GM10248 (cell line): Measurements from ENCODE around the gene LMO1.

Experiments
- CTCF ChIA-PET: fragments of 300-600 bp; sonication (Branson Sonifier 250); formaldehyde crosslinking; extraction: SDS; loops from one replicate; lab custom pipeline; 2021; ENCODE audit warnings: antibody characterized with exemption; lab: Yijun Ruan, JAX
- POLR2A ChIA-PET: fragments of 350-650 bp; sonication (Branson Sonifier 250); formaldehyde crosslinking; extraction: SDS; loops from one replicate; lab custom pipeline; 2020; ENCODE audit warnings: antibody characterized with exemption; lab: Yijun Ruan, JAX
- DNase-seq: peaks from one replicate; pipeline ENCODE4 v3.0.0; 2012; ENCODE audit errors: extremely low spot score
- CTCF ChIP-seq: IDR thresholded peaks from 2 replicates; pipeline ENCODE4 v1.5.1; 2012; ENCODE audit warnings: mild to moderate bottlenecking, low read depth; ENCODE audit errors: extremely low read depth, missing control alignments, control extremely low read depth

Gene LMO1

DNA sequence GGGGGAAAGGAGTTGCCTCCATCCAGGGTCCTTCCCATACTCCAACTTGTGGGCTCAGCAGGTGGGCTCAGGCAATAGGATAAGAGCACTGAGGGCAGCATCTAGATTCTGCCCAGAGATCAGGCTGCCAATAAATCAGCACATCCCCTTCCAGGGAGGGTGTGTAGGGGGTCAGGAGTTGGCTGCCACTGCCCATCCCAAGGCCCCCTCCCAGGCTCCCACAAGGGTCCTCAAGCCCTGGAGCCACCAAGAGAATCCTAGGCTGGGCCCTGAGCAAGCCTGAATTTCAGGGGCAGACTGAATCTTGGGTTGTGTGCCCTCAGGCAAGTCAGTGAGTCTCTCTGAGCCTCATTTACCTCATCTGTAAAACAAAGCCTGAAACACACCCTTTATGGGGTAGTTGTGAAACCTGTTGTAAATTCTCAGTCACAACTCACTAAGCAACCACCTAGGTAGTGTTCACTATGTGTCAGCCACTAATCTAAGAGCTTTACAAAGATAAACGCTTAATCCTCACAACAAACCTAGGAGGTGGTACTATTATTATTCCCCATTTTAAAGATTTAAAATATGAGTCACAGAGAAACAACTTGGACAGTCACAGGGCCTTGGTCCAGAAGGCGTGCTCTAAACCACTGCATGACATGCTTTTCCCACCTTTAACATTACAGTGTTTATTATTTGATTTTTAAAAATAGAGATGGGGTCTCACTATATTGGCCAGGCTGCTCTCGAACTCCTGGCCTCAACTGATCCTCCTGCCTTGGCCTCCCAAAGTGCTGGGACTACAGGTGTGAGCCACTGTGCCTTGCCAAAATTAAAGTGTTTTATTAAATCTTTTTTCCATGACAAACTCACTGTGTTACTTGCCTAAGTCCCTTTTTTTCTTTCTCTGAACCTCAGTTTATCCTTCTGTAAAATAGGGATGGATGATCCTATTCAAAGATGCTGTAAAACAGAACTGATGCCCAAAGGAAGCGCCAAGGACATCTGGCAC, 36.2 kb downstream of the LMO1 start:
- DNase-seq: no peak
- CTCF ChIA-PET: interaction anchor here (1.5 to 5.4 kb wide), 7 partner anchors 7 to 340 kb away, joined by 3 to 38 read pairs (median 9); partner anchors contain the start of gene LMO1
- POLR2A ChIA-PET: no interaction called here
- no peak for TF ChIP-seq CTCF

- DNase-seq: peak; percentile 88
- CTCF ChIA-PET: interaction anchor here (1.2 to 5.4 kb wide), 4 partner anchors 35 to 342 kb away, joined by 3 to 38 read pairs (median 18); partner anchors contain the start of gene LMO1
- POLR2A ChIA-PET: no interaction called here
- peak; percentile 83 for TF ChIP-seq CTCF
Observed at GRCh38 chr11:8225589-8226036, 38.1 kb downstream of the LMO1 start.

DNA sequence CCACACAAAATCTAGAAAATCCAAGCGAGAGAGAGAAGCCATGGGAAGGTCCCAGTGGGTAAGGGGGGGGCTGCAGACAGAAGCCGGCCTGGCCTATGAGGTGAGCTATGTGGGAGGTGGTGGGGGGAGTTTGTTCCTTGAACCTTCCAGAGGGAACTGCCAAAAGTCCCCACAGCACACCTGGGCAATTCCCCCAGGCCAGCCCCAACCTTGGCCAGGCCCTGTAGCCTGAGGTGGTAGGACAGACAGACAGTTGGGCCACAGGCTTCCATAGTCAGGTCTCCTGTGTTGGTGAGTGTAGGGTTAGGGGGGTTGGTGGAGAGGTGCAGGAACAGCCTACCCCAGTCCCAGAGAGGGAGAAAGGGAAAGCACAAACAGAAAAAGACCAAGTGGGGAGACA, 39.0 kb downstream of the LMO1 start:
- no peak for TF ChIP-seq CTCF
- ChIA-PET POLR2A (no interaction called here), CTCF (interaction anchor here (1.1 to 6.1 kb wide), 5 partner anchors 10 to 342 kb away, joined by 3 to 69 read pairs (median 6); partner anchors contain the start of gene LMO1)
- DNase-seq: no peak

DNA sequence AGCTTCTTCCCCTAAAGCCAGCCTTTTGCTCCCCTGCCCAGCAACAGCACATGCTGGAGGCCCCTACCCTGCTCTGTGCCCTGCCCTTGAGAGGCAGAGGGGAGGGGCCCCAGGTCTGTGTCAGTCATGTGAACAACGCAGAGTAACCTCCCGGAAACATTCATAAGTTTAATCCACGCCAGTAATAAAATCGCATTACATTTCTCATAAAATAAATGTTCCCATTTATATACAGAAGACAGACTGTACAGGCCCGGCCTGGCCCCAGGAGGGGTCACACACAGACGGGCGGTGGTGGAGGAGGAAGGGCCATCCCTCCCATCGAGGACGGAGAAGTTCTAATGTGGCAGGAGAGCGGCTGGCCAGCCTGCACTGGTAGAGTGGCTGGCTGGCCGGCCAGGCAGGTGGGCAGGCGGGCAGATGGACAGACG, 39.5 kb downstream of the LMO1 start:
- POLR2A ChIA-PET: no interaction called here
- DNase-seq: no peak
- TF ChIP-seq CTCF: no peak
- CTCF ChIA-PET: interaction anchor here (1.1 to 6.1 kb wide), 5 partner anchors 10 to 343 kb away, joined by 3 to 69 read pairs (median 6); partner anchors contain the start of gene LMO1

DNA sequence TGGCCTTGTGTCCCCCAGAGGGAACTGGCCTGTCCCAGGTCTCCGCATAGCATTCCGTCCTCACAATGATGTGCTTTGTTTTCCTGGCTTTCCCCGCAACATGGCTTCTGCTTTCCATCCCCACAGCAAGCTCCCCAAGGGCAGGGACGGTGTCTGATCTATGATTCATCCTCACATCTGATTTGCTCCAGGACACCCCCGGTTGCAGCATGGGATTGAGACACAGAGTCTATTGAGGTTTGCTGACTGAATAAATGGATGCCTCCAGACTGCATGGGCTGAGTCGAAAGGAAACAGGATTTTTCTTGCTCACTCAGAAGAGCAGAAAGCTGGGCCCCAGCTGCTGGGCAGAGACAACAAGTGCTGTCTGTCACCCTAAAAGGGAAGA, 40.2 kb downstream of the LMO1 start:
- no peak for TF ChIP-seq CTCF
- CTCF ChIA-PET: interaction anchor here (0.9 to 6.1 kb wide), 5 partner anchors 15 to 343 kb away, joined by 3 to 69 read pairs (median 6); partner anchors contain the start of gene LMO1
- DNase-seq: no peak
- POLR2A ChIA-PET: no interaction called here

DNA sequence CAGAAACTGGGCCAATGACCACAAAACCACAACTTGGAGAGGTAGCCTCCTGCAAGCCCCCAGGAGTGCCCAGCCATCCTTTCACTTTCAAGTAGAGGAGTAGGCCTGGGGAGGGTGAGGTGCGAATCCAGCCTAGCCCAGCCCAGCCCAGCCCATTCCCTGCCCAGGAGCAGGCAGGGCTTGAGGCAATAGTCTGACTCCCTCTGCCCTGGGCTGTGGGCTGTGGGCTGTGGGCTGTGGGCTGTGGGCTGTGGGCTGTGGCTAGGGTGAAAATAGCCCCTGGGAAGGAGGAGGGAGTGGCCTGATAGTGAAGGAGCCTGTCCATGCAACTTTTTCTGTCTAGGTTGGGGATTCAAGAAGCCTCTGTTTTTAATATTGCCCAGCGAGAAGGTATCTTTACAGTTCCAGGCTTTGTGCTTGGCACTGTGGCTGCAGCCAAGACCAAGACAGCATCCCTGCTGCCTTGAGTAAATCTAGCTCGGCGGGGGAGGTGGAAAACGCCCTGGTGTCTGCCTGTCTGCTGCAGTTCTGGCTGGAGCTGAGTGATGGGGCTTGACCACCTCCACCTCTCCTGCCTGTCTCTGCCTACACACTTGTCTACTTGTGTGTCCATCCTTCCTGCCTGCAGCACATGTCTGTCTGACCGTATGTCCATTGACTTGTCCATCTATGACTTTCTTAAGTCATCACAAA, 40.7 kb downstream of the LMO1 start:
- DNase-seq: no peak
- POLR2A ChIA-PET: no interaction called here
- TF ChIP-seq CTCF: no peak
- CTCF ChIA-PET: interaction anchor here (0.9 to 6.1 kb wide), 5 partner anchors 15 to 344 kb away, joined by 3 to 69 read pairs (median 6); partner anchors contain the start of gene LMO1
